Lower leg skin (tissue), 4 donors: Measurements from ENCODE around the gene RASL10B. TPM values are rescaled to one million over a fixed set of nuclear protein-coding genes. Genes with fewer than 3 reads are reported as not detected.
"Not testable (repeated sequence)": the region's sequence is repeated elsewhere in the genome, so short reads cannot be mapped to it uniquely, and the experiment has no call there.

Source experiments
- DNase-seq, 2 donors: peaks; one replicate each; pipeline ENCODE4 v3.0.0-alpha.2; 2019; ENCODE audit warnings: low spot score in 2 of 2
- H3K4me3 ChIP-seq: fragments of 200-600 bp; sonication (generic); 2 replicates; pipeline ENCODE4 v1.5.1; 2017; ENCODE audit warnings: mild to moderate bottlenecking, low read depth; ENCODE audit not compliant: poor library complexity, severe bottlenecking
- CTCF ChIP-seq, 3 donors: fragments of 450-650 bp; IDR thresholded peaks; one replicate each; pipeline ENCODE4 v1.5.1; 2016; ENCODE audit warnings: antibody characterized with exemption in 3 of 3, mild to moderate bottlenecking in 3 of 3, moderate library complexity in 2 of 3
- POLR2A ChIP-seq, 2 donors: fragments of 450-650 bp; IDR thresholded peaks; one replicate each; pipeline ENCODE4 v1.6.1; 2016 to 2017; ENCODE audit warnings: antibody characterized with exemption in 2 of 2, mild to moderate bottlenecking in 1 of 2, moderate library complexity in 1 of 2
- WGBS, 2 donors: methylation state at CpG; one replicate each; pipeline ENCODE4 v1.1.5; 2018; 5-methylcytosine and 5-hydroxymethylcytosine counted together
- intact Hi-C: fragments of 100-400 bp; cut with DNase I; formaldehyde crosslinking; loops from one replicate; pipeline ENCODE4 v1.15.0; 2023; ENCODE audit warnings: low total_unique reads
- total RNA-seq, 4 donors: library from RNA; depleted of rRNA; stranded (reverse); fragments of >200 nt; gene quantifications; one replicate each; pipeline ENCODE4 v1.1.0, GENCODE V29; 2016

RASL10B gene
- total RNA-seq, 4 donors from 2014 or later, result 0.66 to 2.4 (median 1.5) TPM

- TF ChIP-seq POLR2A (IDR thresholded peaks at IDR 0.05) (no peak), CTCF (IDR thresholded peaks at IDR 0.05) (no peak)
- intact Hi-C loops, result no loop called here
- WGBS, 2 donors, result 87 to 94% methylated on average over 2 of the region's 2 CpGs
- DNase-seq, result no peak
- no peak overlapping the region for H3K4me3 ChIP-seq
These were observed 36.5 kb upstream of the RASL10B start for GRCh38 chr17:35694906-35695305.

GRCh38 chr17:35695613-35696012 lies 35.8 kb upstream of the RASL10B start:
- no peak for DNase-seq
- no peak for TF ChIP-seq POLR2A (IDR thresholded peaks at IDR 0.05)
- no peak for TF ChIP-seq CTCF (IDR thresholded peaks at IDR 0.05)
- WGBS, 2 donors, result 84 to 85% methylated on average over 2 of the region's 2 CpGs
- intact Hi-C loops, result no loop called here
- H3K4me3 ChIP-seq, result no peak overlapping the region

GRCh38 chr17:35698800-35699199 lies 32.6 kb upstream of the RASL10B start:
- H3K4me3 ChIP-seq, result no peak overlapping the region
- intact Hi-C loops, result no loop called here
- DNase-seq, result no peak
- WGBS, 2 donors, result 95% methylated on average over 2 of the region's 2 CpGs
- no peak for TF ChIP-seq POLR2A (IDR thresholded peaks at IDR 0.05)
- TF ChIP-seq CTCF (IDR thresholded peaks at IDR 0.05), result no peak

- H3K4me3 ChIP-seq, result no peak overlapping the region
- no peak for DNase-seq
- 86 to 89% methylated on average over 6 of the region's 6 CpGs for WGBS, 2 donors
- intact Hi-C loops, result no loop called here
- TF ChIP-seq POLR2A (IDR thresholded peaks at IDR 0.05) (no peak), CTCF (IDR thresholded peaks at IDR 0.05) (no peak)
These were observed 31.3 kb upstream of the RASL10B start for GRCh38 chr17:35700150-35700549.

- DNase-seq, result no peak
- TF ChIP-seq POLR2A (IDR thresholded peaks at IDR 0.05), result no peak
- no peak for TF ChIP-seq CTCF (IDR thresholded peaks at IDR 0.05)
- intact Hi-C loops, result no loop called here
- WGBS, 2 donors, result 94 to 98% methylated on average over 5 of the region's 5 CpGs
- H3K4me3 ChIP-seq, result no peak overlapping the region
These were observed 29.9 kb upstream of the RASL10B start for GRCh38 chr17:35701491-35701890.

GRCh38 chr17:35703308-35703707 lies 28.1 kb upstream of the RASL10B start:
- intact Hi-C loops, DNase-seq, H3K4me3 ChIP-seq: not testable (repeated sequence)
- 78 to 84% methylated on average over 2 of the region's 2 CpGs for WGBS, 2 donors
